ENCODE measurements around the gene GALNT2.

The GALNT2 gene

GRCh38 chr1:230277201-230278025 lies 210.4 kb downstream of the GALNT2 start:
- no peak for DNase-seq
- H3K27me3 ChIP-seq (replicated peaks; ENCODE audit: insufficient read depth, low read length) = no peaks in the 10 kb centered on the region
- H3K4me1 ChIP-seq (ENCODE audit: low read length) = no peaks in the 10 kb centered on the region
- no peaks in the 10 kb centered on the region for H4K20me1 ChIP-seq (ENCODE audit: insufficient read depth, low read length)
- no peak overlapping the region for H3K9ac ChIP-seq (ENCODE audit: low read length)
- H3K27ac ChIP-seq (ENCODE audit: low read length) = no peak overlapping the region
- H3K9me2 ChIP-seq (replicated peaks; ENCODE audit: insufficient read depth, low read length) = no peaks in the 10 kb centered on the region
- no peak overlapping the region for H3K4me2 ChIP-seq (ENCODE audit: low read depth, low read length)
- no peaks in the 10 kb centered on the region for H3K79me2 ChIP-seq (ENCODE audit: low read length)
- TF ChIP-seq CTCF (IDR thresholded peaks at IDR 0.05; ENCODE audit: low read length) (no peak), EZH2phosphoT487 (IDR thresholded peaks at IDR 0.05; ENCODE audit: low read length) (no peak)
- peaks cover 10% of the 10 kb centered on the region; the same call in 1 of the 2 replicates for H3K36me3 ChIP-seq (replicated peaks; ENCODE audit: insufficient read depth, low read length)
- no peaks in the 10 kb centered on the region for H3F3A ChIP-seq (ENCODE audit: insufficient read depth, low read length)
- no peak overlapping the region for H2AFZ ChIP-seq (ENCODE audit: low read length)
- no peak overlapping the region for H3K4me3 ChIP-seq (ENCODE audit: low read length)
- no peaks in the 10 kb centered on the region for H3K9me3 ChIP-seq (replicated peaks; ENCODE audit: insufficient read depth, low read length)

GRCh38 chr1:230278376-230278775 lies 211.3 kb downstream of the GALNT2 start:
- DNase-seq = no peak
- H3K9ac ChIP-seq (ENCODE audit: low read length) = no peak overlapping the region
- H3F3A ChIP-seq (ENCODE audit: insufficient read depth, low read length) = no peaks in the 10 kb centered on the region
- no peaks in the 10 kb centered on the region for H3K9me2 ChIP-seq (replicated peaks; ENCODE audit: insufficient read depth, low read length)
- H3K27ac ChIP-seq (ENCODE audit: low read length) = no peak overlapping the region
- no peak for TF ChIP-seq CTCF (IDR thresholded peaks at IDR 0.05; ENCODE audit: low read length)
- TF ChIP-seq EZH2 (optimal IDR thresholded peaks at IDR 0.05; ENCODE audit: low read depth, low read length) = no peak
- TF ChIP-seq EZH2phosphoT487 (IDR thresholded peaks at IDR 0.05; ENCODE audit: low read length) = no peak
- no peaks in the 10 kb centered on the region for H4K20me1 ChIP-seq (ENCODE audit: insufficient read depth, low read length)
- H3K4me3 ChIP-seq (ENCODE audit: low read length) = no peak overlapping the region
- no peak overlapping the region for H3K4me2 ChIP-seq (ENCODE audit: low read depth, low read length)
- H3K27me3 ChIP-seq (replicated peaks; ENCODE audit: insufficient read depth, low read length) = no peaks in the 10 kb centered on the region
- no peaks in the 10 kb centered on the region for H3K4me1 ChIP-seq (ENCODE audit: low read length)
- no peaks in the 10 kb centered on the region for H3K9me3 ChIP-seq (replicated peaks; ENCODE audit: insufficient read depth, low read length)
- peaks cover 10% of the 10 kb centered on the region; the same call in 1 of the 2 replicates for H3K36me3 ChIP-seq (replicated peaks; ENCODE audit: insufficient read depth, low read length)
- no peak overlapping the region for H2AFZ ChIP-seq (ENCODE audit: low read length)
- no peaks in the 10 kb centered on the region for H3K79me2 ChIP-seq (ENCODE audit: low read length)

- H3K9me3 ChIP-seq (replicated peaks; ENCODE audit: insufficient read depth, low read length) = no peaks in the 10 kb centered on the region
- H3K9me2 ChIP-seq (replicated peaks; ENCODE audit: insufficient read depth, low read length) = no peaks in the 10 kb centered on the region
- H3K4me3 ChIP-seq (ENCODE audit: low read length) = no peak overlapping the region
- H2AFZ ChIP-seq (ENCODE audit: low read length) = no peak overlapping the region
- no peak overlapping the region for H3K27ac ChIP-seq (ENCODE audit: low read length)
- no peaks in the 10 kb centered on the region for H3K27me3 ChIP-seq (replicated peaks; ENCODE audit: insufficient read depth, low read length)
- H4K20me1 ChIP-seq (ENCODE audit: insufficient read depth, low read length) = no peaks in the 10 kb centered on the region
- H3K4me1 ChIP-seq (ENCODE audit: low read length) = no peaks in the 10 kb centered on the region
- TF ChIP-seq EZH2 (optimal IDR thresholded peaks at IDR 0.05; ENCODE audit: low read depth, low read length) (no peak), EZH2phosphoT487 (IDR thresholded peaks at IDR 0.05; ENCODE audit: low read length) (no peak), CTCF (IDR thresholded peaks at IDR 0.05; ENCODE audit: low read length) (no peak)
- H3K4me2 ChIP-seq (ENCODE audit: low read depth, low read length) = no peak overlapping the region
- no peaks in the 10 kb centered on the region for H3F3A ChIP-seq (ENCODE audit: insufficient read depth, low read length)
- H3K9ac ChIP-seq (ENCODE audit: low read length) = no peak overlapping the region
- H3K79me2 ChIP-seq (ENCODE audit: low read length) = no peaks in the 10 kb centered on the region
- DNase-seq = no peak
- H3K36me3 ChIP-seq (replicated peaks; ENCODE audit: insufficient read depth, low read length) = peaks cover 10% of the 10 kb centered on the region; the same call in 1 of the 2 replicates
Observed at GRCh38 chr1:230278871-230279582, 212.0 kb downstream of the GALNT2 start.

Data from MM.1S (cell line).